Type B pancreatic cell (in vitro differentiated cells): ENCODE results near the gene FLG. TPM values are rescaled to one million over a fixed set of nuclear protein-coding genes. Genes with fewer than 3 reads are reported as not detected.

ENCODE experiments used
- DNase-seq: peaks from one replicate; pipeline ENCODE4 v3.0.0; 2021; ENCODE audit warnings: mixed read lengths; ENCODE audit not compliant: unreplicated experiment; ENCODE audit errors: extremely low spot score
- H3K27ac Mint-ChIP-seq: 2 replicates; pipeline ENCODE4 v1.8.0; 2021; ENCODE audit warnings: mild to moderate bottlenecking, mixed read lengths
- H3K27me3 Mint-ChIP-seq: 2 replicates; pipeline ENCODE4 v1.8.0; 2021; ENCODE audit warnings: mixed read lengths
- H3K36me3 Mint-ChIP-seq: 2 replicates; pipeline ENCODE4 v1.8.0; 2021; ENCODE audit warnings: mixed read lengths
- H3K4me1 Mint-ChIP-seq: one replicate; pipeline ENCODE4 v1.8.0; 2021; ENCODE audit warnings: mixed read lengths; ENCODE audit not compliant: unreplicated experiment
- H3K4me3 Mint-ChIP-seq: 2 replicates; pipeline ENCODE4 v1.8.0; 2021; ENCODE audit warnings: mild to moderate bottlenecking, mixed read lengths
- H3K9me3 Mint-ChIP-seq: 2 replicates; pipeline ENCODE4 v1.8.0; 2021; ENCODE audit warnings: mixed read lengths
- total RNA-seq: library from RNA; stranded (reverse); gene quantifications from 2 replicates; pipeline ENCODE4 v1.2.1, GENCODE V29; 2021; ENCODE audit warnings: low replicate concordance
- TF ChIP-seq, protein P1 (sequence below): fragments of 200-600 bp; sonication (generic); conservative IDR thresholded peaks from 2 replicates; pipeline ENCODE4 v1.5.0; 2021; ENCODE audit warnings: antibody characterized with exemption, mild to moderate bottlenecking

The FLG gene
- total RNA-seq, 1 donor from 2014 or later = not detected

DNA sequence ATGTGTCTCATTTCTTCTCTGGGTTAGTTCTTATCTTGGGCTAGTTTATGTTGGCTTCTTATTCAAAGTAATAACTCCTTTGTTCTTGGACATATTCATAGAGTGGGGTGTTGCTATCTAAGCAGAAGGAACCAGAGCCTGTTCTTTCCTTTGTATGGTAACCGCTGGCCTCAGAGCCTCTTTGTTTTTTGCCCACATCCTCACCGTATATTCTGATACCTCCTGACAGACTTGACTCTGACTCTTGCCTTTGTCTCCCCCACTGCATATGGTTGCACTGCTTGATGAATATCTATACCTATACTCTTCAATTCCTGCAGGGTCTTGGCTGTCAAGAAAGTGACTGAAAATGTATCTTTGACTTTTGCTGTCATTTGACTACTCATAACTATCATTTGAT is 24.6 kb upstream of the FLG start:
- peaks cover 25% of the 10 kb centered on the region for H3K9me3 Mint-ChIP-seq
- H3K4me1 Mint-ChIP-seq = no peaks in the 10 kb centered on the region
- DNase-seq = no peak
- TF ChIP-seq, protein P1, sequence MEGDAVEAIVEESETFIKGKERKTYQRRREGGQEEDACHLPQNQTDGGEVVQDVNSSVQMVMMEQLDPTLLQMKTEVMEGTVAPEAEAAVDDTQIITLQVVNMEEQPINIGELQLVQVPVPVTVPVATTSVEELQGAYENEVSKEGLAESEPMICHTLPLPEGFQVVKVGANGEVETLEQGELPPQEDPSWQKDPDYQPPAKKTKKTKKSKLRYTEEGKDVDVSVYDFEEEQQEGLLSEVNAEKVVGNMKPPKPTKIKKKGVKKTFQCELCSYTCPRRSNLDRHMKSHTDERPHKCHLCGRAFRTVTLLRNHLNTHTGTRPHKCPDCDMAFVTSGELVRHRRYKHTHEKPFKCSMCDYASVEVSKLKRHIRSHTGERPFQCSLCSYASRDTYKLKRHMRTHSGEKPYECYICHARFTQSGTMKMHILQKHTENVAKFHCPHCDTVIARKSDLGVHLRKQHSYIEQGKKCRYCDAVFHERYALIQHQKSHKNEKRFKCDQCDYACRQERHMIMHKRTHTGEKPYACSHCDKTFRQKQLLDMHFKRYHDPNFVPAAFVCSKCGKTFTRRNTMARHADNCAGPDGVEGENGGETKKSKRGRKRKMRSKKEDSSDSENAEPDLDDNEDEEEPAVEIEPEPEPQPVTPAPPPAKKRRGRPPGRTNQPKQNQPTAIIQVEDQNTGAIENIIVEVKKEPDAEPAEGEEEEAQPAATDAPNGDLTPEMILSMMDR = no peak
- H3K27ac Mint-ChIP-seq = no peak overlapping the region
- H3K36me3 Mint-ChIP-seq = no peaks in the 10 kb centered on the region
- no peak overlapping the region for H3K4me3 Mint-ChIP-seq
- H3K27me3 Mint-ChIP-seq = no peaks in the 10 kb centered on the region

DNA sequence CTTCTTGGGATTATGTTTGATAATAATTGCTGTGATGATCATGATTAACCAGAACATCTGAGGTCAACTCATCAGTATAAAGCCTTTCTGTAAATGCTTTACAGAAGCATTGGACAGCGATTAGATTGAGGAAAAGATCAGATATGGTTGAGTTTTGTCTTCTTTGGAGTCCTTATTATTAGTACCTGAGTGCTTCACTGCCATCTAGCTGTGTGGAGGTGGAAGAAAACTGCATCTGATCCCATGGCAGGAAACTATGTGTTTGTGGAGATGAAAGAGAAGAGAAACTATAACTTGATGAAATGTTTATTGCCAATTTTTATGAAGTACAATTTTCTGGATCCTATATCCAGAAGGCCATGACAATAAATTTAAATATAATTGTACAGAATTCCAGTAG is 23.4 kb upstream of the FLG start:
- Mint-ChIP-seq H3K36me3 (no peaks in the 10 kb centered on the region), H3K27ac (no peak overlapping the region), H3K4me1 (no peaks in the 10 kb centered on the region), H3K4me3 (no peak overlapping the region), H3K27me3 (no peaks in the 10 kb centered on the region), H3K9me3 (peaks cover 16% of the 10 kb centered on the region)
- TF ChIP-seq, protein P1 = no peak
- no peak for DNase-seq

DNA sequence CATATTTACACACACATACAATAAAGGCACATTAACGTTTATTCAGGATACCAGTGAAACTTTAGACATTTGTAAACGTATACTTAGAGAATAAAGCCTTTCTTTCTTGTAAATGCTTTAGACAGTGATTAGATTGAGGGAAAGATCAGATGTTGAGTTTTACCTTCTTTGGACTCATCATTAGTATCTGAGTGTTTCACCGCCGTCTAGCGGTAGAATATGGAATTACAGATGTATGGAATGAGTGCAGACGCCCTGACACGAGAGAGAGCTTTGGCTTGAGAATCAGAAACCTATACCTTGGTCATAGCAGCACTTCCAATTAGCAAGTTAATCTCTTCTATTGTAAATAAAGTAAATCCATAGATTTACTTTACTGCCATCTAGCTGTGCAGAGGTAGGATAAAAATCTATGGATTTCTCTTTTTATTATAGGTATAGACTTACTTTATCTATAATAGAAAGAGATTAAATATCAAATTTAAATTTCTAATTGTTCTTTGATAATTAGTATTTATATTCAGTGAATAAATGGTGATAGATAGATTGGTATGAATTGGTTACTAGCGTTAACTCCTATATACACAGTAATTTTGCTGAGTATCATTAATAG is 22.2 kb upstream of the FLG start:
- no peak overlapping the region for H3K4me3 Mint-ChIP-seq
- no peak for DNase-seq
- no peak overlapping the region for H3K27ac Mint-ChIP-seq
- TF ChIP-seq, protein P1 = peak; percentile 74
- H3K27me3 Mint-ChIP-seq = no peaks in the 10 kb centered on the region
- no peaks in the 10 kb centered on the region for H3K36me3 Mint-ChIP-seq
- H3K9me3 Mint-ChIP-seq = peaks cover 7% of the 10 kb centered on the region
- no peaks in the 10 kb centered on the region for H3K4me1 Mint-ChIP-seq

DNA sequence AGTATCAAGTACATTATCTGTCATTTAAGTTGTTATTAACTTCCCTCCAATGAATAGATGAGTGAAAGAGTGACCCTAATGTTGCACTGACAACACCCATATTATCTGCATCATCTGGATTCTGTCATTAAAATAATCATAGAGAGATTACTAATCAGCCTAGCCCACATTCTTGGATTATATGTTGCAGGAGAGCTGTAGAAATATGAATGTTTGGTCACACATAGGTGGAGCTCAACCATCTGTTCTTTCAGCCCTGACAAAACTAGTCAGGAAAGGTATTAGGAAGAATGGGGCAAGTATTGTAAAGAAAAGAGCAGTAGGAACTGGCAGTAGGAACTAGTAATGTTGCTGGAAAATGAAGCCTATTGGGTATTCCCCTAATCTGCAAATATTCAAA is 19.4 kb upstream of the FLG start:
- TF ChIP-seq, protein P1 = no peak
- H3K9me3 Mint-ChIP-seq = peaks cover 3% of the 10 kb centered on the region
- H3K4me1 Mint-ChIP-seq = no peaks in the 10 kb centered on the region
- no peak overlapping the region for H3K4me3 Mint-ChIP-seq
- DNase-seq = no peak
- no peak overlapping the region for H3K27ac Mint-ChIP-seq
- no peaks in the 10 kb centered on the region for H3K27me3 Mint-ChIP-seq
- H3K36me3 Mint-ChIP-seq = no peaks in the 10 kb centered on the region

DNA sequence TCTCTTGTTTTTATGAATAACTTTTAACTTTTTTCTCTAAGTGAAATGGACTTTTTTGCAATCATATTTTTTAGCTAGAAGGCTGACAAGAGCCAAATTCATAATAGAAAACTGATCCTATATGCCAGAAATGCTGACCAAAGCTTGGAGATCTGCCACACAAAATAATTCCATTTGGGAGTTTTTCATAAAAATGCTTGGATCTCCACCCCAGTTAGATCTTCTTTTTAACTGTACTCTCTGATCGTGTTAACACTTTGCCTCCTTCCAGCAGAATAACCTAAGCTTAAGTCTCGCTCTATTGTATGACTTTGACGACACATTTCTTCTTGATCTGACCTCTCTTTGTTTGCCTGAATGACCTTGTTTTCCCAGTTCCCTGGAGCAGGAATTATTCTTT is 18.0 kb upstream of the FLG start:
- H3K9me3 Mint-ChIP-seq = no peaks in the 10 kb centered on the region
- no peak for DNase-seq

More for the DNA sequence above, 18.0 kb upstream of the FLG start:
- Mint-ChIP-seq H3K27me3 (no peaks in the 10 kb centered on the region), H3K36me3 (no peaks in the 10 kb centered on the region), H3K4me1 (no peaks in the 10 kb centered on the region), H3K4me3 (no peak overlapping the region), H3K27ac (no peak overlapping the region)
- TF ChIP-seq, protein P1 = no peak
